ENCODE data around the gene PAPLN.

The PAPLN gene

GRCh38 chr14:73232984-73233383, 4.3 kb upstream of the PAPLN start:
- Histone ChIP-seq H3K36me3 (ENCODE audit: low read length) (no peaks in the 10 kb centered on the region), H3K9me2 (replicated peaks; ENCODE audit: insufficient read depth, low read length) (no peaks in the 10 kb centered on the region), H4K20me1 (ENCODE audit: low read depth, low read length) (no peaks in the 10 kb centered on the region), H3K4me3 (ENCODE audit: insufficient read depth, low read length, poor library complexity, severe bottlenecking) (no peak overlapping the region), H3K79me2 (ENCODE audit: insufficient read depth, low read length) (no peaks in the 10 kb centered on the region), H3K9ac (ENCODE audit: low read length) (no peak overlapping the region), H3F3A (ENCODE audit: insufficient read depth) (no peaks in the 10 kb centered on the region), H3K27me3 (ENCODE audit: low read length) (no peaks in the 10 kb centered on the region), H3K4me2 (ENCODE audit: low read depth, low read length, poor library complexity, severe bottlenecking) (no peak overlapping the region), H3K27ac (ENCODE audit: low read depth, low read length) (no peak overlapping the region), H3K9me3 (ENCODE audit: insufficient read depth, low read length) (no peaks in the 10 kb centered on the region), H2AFZ (ENCODE audit: low read depth, low read length, severe bottlenecking) (no peak overlapping the region)
- TF ChIP-seq CTCF (IDR thresholded peaks at IDR 0.05; ENCODE audit: insufficient read depth, low read length, poor library complexity, severe bottlenecking) (no peak), EZH2phosphoT487 (conservative IDR thresholded peaks at IDR 0.05; ENCODE audit: low read length) (no peak)

GRCh38 chr14:73233564-73233963, 3.7 kb upstream of the PAPLN start:
- Histone ChIP-seq H3K9me2 (replicated peaks; ENCODE audit: insufficient read depth, low read length) (no peaks in the 10 kb centered on the region), H3K79me2 (ENCODE audit: insufficient read depth, low read length) (no peaks in the 10 kb centered on the region), H4K20me1 (ENCODE audit: low read depth, low read length) (no peaks in the 10 kb centered on the region), H3K9ac (ENCODE audit: low read length) (no peak overlapping the region), H2AFZ (ENCODE audit: low read depth, low read length, severe bottlenecking) (no peak overlapping the region), H3K27ac (ENCODE audit: low read depth, low read length) (no peak overlapping the region), H3K9me3 (ENCODE audit: insufficient read depth, low read length) (no peaks in the 10 kb centered on the region), H3K4me2 (ENCODE audit: low read depth, low read length, poor library complexity, severe bottlenecking) (no peak overlapping the region), H3K4me3 (ENCODE audit: insufficient read depth, low read length, poor library complexity, severe bottlenecking) (no peak overlapping the region), H3F3A (ENCODE audit: insufficient read depth) (no peaks in the 10 kb centered on the region), H3K27me3 (ENCODE audit: low read length) (no peaks in the 10 kb centered on the region), H3K36me3 (ENCODE audit: low read length) (no peaks in the 10 kb centered on the region)
- TF ChIP-seq CTCF (IDR thresholded peaks at IDR 0.05; ENCODE audit: insufficient read depth, low read length, poor library complexity, severe bottlenecking), result no peak
- no peak for TF ChIP-seq EZH2phosphoT487 (conservative IDR thresholded peaks at IDR 0.05; ENCODE audit: low read length)

- no peaks in the 10 kb centered on the region for H4K20me1 ChIP-seq (ENCODE audit: low read depth, low read length)
- H3K9me2 ChIP-seq (replicated peaks; ENCODE audit: insufficient read depth, low read length), result no peaks in the 10 kb centered on the region
- TF ChIP-seq CTCF (IDR thresholded peaks at IDR 0.05; ENCODE audit: insufficient read depth, low read length, poor library complexity, severe bottlenecking) (no peak), EZH2phosphoT487 (conservative IDR thresholded peaks at IDR 0.05; ENCODE audit: low read length) (no peak)
- H3K4me3 ChIP-seq (ENCODE audit: insufficient read depth, low read length, poor library complexity, severe bottlenecking), result no peak overlapping the region
- H3K27me3 ChIP-seq (ENCODE audit: low read length), result no peaks in the 10 kb centered on the region
- no peaks in the 10 kb centered on the region for H3K79me2 ChIP-seq (ENCODE audit: insufficient read depth, low read length)
- H3K9me3 ChIP-seq (ENCODE audit: insufficient read depth, low read length), result no peaks in the 10 kb centered on the region
- H3F3A ChIP-seq (ENCODE audit: insufficient read depth), result no peaks in the 10 kb centered on the region
- no peak overlapping the region for H3K4me2 ChIP-seq (ENCODE audit: low read depth, low read length, poor library complexity, severe bottlenecking)
- H3K27ac ChIP-seq (ENCODE audit: low read depth, low read length), result no peak overlapping the region
- H2AFZ ChIP-seq (ENCODE audit: low read depth, low read length, severe bottlenecking), result no peak overlapping the region
- H3K36me3 ChIP-seq (ENCODE audit: low read length), result no peaks in the 10 kb centered on the region
- H3K9ac ChIP-seq (ENCODE audit: low read length), result no peak overlapping the region
These were observed 3.3 kb upstream of the PAPLN start for GRCh38 chr14:73234029-73234428.

Data from SU-DHL-6 (cell line).